ENCODE results near the gene BRSK2.

DNA sequence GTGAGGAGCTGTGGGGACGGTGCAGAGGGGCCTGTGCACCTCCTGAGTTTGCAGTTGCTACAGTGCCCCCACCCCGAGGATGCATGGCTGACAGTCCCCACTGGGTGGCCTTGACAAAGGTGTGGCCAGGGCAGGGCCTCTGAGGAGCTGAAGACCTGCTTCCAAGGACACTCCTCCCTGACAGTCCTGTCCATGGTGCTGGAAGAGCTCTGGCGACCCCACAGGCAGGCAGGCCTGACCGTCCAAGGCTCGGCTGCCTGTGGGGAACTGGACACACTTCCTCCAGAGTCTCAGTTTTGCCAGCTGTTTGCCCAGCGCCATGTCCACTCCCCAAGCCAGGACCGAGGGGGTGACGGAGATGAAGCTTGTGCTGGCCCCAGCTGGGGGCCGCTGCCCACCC is 32.7 kb downstream of the BRSK2 start:
- no peak for TF ChIP-seq CEBPB (IDR thresholded peaks at IDR 0.05)
- no peak for TF ChIP-seq CREB1 (IDR thresholded peaks at IDR 0.05; ENCODE audit: low read depth)
- TF ChIP-seq RAD21 (IDR thresholded peaks at IDR 0.05; ENCODE audit: low read depth): peak; percentile 31; the same call in 1 of the 2 replicates
- TF ChIP-seq, protein P1, sequence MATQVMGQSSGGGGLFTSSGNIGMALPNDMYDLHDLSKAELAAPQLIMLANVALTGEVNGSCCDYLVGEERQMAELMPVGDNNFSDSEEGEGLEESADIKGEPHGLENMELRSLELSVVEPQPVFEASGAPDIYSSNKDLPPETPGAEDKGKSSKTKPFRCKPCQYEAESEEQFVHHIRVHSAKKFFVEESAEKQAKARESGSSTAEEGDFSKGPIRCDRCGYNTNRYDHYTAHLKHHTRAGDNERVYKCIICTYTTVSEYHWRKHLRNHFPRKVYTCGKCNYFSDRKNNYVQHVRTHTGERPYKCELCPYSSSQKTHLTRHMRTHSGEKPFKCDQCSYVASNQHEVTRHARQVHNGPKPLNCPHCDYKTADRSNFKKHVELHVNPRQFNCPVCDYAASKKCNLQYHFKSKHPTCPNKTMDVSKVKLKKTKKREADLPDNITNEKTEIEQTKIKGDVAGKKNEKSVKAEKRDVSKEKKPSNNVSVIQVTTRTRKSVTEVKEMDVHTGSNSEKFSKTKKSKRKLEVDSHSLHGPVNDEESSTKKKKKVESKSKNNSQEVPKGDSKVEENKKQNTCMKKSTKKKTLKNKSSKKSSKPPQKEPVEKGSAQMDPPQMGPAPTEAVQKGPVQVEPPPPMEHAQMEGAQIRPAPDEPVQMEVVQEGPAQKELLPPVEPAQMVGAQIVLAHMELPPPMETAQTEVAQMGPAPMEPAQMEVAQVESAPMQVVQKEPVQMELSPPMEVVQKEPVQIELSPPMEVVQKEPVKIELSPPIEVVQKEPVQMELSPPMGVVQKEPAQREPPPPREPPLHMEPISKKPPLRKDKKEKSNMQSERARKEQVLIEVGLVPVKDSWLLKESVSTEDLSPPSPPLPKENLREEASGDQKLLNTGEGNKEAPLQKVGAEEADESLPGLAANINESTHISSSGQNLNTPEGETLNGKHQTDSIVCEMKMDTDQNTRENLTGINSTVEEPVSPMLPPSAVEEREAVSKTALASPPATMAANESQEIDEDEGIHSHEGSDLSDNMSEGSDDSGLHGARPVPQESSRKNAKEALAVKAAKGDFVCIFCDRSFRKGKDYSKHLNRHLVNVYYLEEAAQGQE (IDR thresholded peaks at IDR 0.05; ENCODE audit: low read depth): peak; percentile 92
- TF ChIP-seq EGR1 (IDR thresholded peaks at IDR 0.05): no peak
- TF ChIP-seq NFIC (IDR thresholded peaks at IDR 0.05): no peak
- TF ChIP-seq YY1 (IDR thresholded peaks at IDR 0.05; ENCODE audit: low read depth): no peak; the same call in 1 of the 2 replicates
- TF ChIP-seq, protein P2, sequence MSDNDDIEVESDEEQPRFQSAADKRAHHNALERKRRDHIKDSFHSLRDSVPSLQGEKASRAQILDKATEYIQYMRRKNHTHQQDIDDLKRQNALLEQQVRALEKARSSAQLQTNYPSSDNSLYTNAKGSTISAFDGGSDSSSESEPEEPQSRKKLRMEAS (IDR thresholded peaks at IDR 0.05): peak; percentile 40; the same call in 1 of the 2 replicates
- TF ChIP-seq ZBTB7A (IDR thresholded peaks at IDR 0.05; ENCODE audit: low read depth): no peak
- no peak for TF ChIP-seq FOXM1 (IDR thresholded peaks at IDR 0.05; ENCODE audit: borderline replicate concordance, low read depth)
- no peak for TF ChIP-seq TAF1 (IDR thresholded peaks at IDR 0.05; ENCODE audit: low read depth)
- no peak for TF ChIP-seq EP300 (IDR thresholded peaks at IDR 0.05; ENCODE audit: borderline replicate concordance)
- TF ChIP-seq TCF12 (IDR thresholded peaks at IDR 0.05; ENCODE audit: low read depth): no peak
- TF ChIP-seq TEAD4 (IDR thresholded peaks at IDR 0.05): no peak
